Ascending aorta (tissue), 2 donors: ENCODE results near the gene RXRA. TPM values are rescaled to one million over a fixed set of nuclear protein-coding genes. Genes with fewer than 3 reads are reported as not detected.

Experiments used
- DNase-seq, 2 donors: peaks; one replicate each; pipeline ENCODE4 v3.0.0-alpha.2; 2019; ENCODE audit warnings: low spot score in 2 of 2
- H3K27ac ChIP-seq, 2 donors: fragments of 200-600 bp; sonication (generic); one replicate each; pipeline ENCODE4 v1.5.1; 2016 to 2017; ENCODE audit warnings: mild to moderate bottlenecking in 1 of 2
- H3K27me3 ChIP-seq: fragments of 200-600 bp; sonication (generic); one replicate; pipeline ENCODE4 v1.5.1; 2017
- H3K36me3 ChIP-seq, 2 donors: fragments of 200-600 bp; sonication (generic); one replicate each; pipeline ENCODE4 v1.5.1; 2016
- H3K4me1 ChIP-seq, 2 donors: fragments of 200-600 bp; sonication (generic); one replicate each; pipeline ENCODE4 v1.5.1; 2016 to 2017; ENCODE audit warnings: mild to moderate bottlenecking in 1 of 2
- H3K4me3 ChIP-seq, 2 donors: fragments of 200-600 bp; sonication (generic); one replicate each; pipeline ENCODE4 v1.5.1; 2016 to 2017; ENCODE audit warnings: mild to moderate bottlenecking in 1 of 2
- H3K9me3 ChIP-seq, 2 donors: fragments of 200-600 bp; sonication (generic); one replicate each; pipeline ENCODE4 v1.5.1; 2016
- intact Hi-C: fragments of 100-400 bp; cut with DNase I; formaldehyde crosslinking; loops from one replicate; pipeline ENCODE4 v1.15.1; 2023
- total RNA-seq: library from RNA; depleted of rRNA; stranded (reverse); fragments of >200 nt; gene quantifications from one replicate; pipeline ENCODE4 v1.1.0, GENCODE V29; 2016
- TF ChIP-seq, protein P1 (sequence below), 3 experiments: fragments of 200-600 bp in 2 of 3; fragments of 450-650 bp in 1 of 3; sonication (generic) in 2 of 3; IDR thresholded peaks; one replicate each; pipeline ENCODE4 v1.5.1; 2016 to 2019; ENCODE audit warnings: antibody characterized with exemption in 3 of 3, mild to moderate bottlenecking in 1 of 3, moderate library complexity in 1 of 3

Gene RXRA
- total RNA-seq, 1 donor from 2014 or later = 64.1 TPM

DNA sequence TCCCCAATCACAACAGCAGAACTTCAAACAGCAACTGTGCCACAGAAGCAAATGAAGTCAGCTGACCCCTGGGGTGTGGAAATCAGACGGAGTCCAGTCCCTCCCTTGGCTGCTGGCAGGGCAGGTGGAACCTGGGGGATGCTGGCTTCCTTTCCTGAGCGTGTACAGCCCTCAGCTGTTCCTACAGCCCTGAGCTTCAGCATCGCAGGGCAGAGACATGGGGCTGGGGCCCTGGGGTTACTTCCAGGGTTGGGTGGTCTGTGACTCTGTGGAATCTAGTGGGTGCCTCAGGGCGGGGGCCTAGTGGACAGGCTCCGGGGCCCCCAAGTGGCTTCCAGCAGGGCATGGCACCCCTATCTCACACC is 7.3 kb upstream of the RXRA start:
- Histone ChIP-seq H3K36me3 (no peaks in the 10 kb centered on the region), H3K27me3 (no peaks in the 10 kb centered on the region), H3K4me1 (peaks cover 0 to 20% of the 10 kb centered on the region in 2 donors), H3K9me3 (no peaks in the 10 kb centered on the region), H3K4me3 (no peak overlapping the region), H3K27ac (no peak overlapping the region)
- intact Hi-C loops = no loop called here
- DNase-seq = no peak
- TF ChIP-seq, protein P1, sequence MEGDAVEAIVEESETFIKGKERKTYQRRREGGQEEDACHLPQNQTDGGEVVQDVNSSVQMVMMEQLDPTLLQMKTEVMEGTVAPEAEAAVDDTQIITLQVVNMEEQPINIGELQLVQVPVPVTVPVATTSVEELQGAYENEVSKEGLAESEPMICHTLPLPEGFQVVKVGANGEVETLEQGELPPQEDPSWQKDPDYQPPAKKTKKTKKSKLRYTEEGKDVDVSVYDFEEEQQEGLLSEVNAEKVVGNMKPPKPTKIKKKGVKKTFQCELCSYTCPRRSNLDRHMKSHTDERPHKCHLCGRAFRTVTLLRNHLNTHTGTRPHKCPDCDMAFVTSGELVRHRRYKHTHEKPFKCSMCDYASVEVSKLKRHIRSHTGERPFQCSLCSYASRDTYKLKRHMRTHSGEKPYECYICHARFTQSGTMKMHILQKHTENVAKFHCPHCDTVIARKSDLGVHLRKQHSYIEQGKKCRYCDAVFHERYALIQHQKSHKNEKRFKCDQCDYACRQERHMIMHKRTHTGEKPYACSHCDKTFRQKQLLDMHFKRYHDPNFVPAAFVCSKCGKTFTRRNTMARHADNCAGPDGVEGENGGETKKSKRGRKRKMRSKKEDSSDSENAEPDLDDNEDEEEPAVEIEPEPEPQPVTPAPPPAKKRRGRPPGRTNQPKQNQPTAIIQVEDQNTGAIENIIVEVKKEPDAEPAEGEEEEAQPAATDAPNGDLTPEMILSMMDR (IDR thresholded peaks at IDR 0.05) = no peak

DNA sequence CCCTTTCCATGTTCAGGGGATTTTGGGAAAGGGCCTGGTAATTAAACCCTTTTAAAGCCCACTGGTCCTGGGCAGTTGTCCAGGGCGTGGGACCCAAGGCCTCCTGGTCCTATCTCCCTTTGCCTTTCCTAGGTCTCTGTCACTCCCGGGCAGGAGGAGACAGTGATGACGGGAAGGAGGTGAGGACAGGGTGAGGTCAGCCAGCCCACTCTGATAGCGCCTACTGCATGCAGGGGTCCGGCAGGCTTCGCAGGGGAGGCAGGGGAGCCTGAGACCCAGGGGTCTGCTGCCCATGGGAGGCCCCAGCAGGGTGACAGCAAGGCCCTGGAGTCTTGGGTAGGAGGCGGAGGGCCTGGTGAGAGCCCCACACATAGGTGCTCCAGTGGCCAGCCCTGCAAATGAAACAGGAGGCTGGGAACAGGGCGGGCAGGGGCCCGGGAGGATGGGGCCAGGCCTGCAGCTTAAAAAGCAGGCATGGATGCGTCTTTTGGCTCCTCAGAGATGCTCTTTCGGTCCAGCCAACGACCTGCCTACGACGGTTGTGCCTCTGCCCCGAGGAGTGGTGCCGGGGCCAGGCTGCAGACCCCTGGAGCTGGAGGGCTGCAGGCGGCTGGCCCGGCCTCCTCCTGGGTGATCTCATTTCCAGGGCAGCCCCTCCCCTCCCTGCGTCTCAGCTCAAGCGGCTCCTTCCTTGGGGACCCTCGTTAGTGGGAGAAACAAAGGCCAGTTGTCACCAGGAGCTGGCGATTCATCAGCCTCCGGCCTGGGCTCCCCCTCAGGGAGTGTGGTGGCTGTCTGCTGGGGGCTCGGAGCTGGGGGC is 6.7 kb upstream of the RXRA start:
- TF ChIP-seq, protein P1 (IDR thresholded peaks at IDR 0.05) = no peak
- intact Hi-C loops = no loop called here
- Histone ChIP-seq H3K27me3 (no peaks in the 10 kb centered on the region), H3K36me3 (no peaks in the 10 kb centered on the region), H3K27ac (no peak overlapping the region), H3K4me3 (no peak overlapping the region), H3K4me1 (peaks cover 0 to 26% of the 10 kb centered on the region in 2 donors), H3K9me3 (no peaks in the 10 kb centered on the region)
- DNase-seq = peak in 1 of 2 donors; percentile 4

- peak in 1 of 2 donors; percentile 6 for DNase-seq
- no peak overlapping the region for H3K27ac ChIP-seq
- TF ChIP-seq, protein P1 (IDR thresholded peaks at IDR 0.05) = no peak
- H3K27me3 ChIP-seq = no peaks in the 10 kb centered on the region
- no peak overlapping the region for H3K4me3 ChIP-seq
- H3K36me3 ChIP-seq = no peaks in the 10 kb centered on the region
- peaks cover 0 to 34% of the 10 kb centered on the region in 2 donors for H3K4me1 ChIP-seq
- H3K9me3 ChIP-seq = no peaks in the 10 kb centered on the region
- intact Hi-C loops = no loop called here
Observed at GRCh38 chr9:134320126-134320867, 6.0 kb upstream of the RXRA start.

DNA sequence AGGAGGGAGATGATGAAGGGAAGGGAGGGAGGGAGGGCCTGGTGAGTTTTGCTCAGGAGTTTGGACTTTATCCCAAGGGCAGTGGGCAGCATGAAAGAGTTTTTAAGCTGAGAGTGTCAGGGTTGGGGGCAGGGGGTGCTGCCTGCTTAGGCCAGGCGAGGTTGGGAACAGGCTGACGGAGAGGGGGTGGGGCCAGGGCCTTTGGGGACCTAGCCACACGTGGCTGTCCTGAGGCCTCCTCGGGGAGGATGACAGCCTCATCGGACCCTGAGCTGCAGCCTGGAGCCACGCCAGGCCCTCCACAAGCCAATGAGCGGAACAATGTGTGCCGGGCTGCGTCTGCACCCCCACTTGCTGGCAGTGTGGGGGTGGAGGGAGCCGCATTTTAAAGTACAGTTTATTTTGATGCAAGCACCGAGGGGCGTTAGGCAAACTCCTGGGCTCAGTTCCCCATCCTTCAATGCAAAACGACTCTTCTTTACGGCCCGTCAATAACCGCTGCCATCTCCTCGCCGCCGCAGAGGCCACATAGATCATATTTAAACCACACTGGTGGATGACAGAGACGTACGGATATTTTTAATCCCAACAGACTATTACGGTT is 5.3 kb upstream of the RXRA start:
- Histone ChIP-seq H3K9me3 (no peaks in the 10 kb centered on the region), H3K4me1 (peaks cover 0 to 34% of the 10 kb centered on the region in 2 donors), H3K36me3 (no peaks in the 10 kb centered on the region), H3K4me3 (no peak overlapping the region), H3K27ac (no peak overlapping the region), H3K27me3 (no peaks in the 10 kb centered on the region)
- peak in 1 of 2 donors; percentile 5 for DNase-seq
- TF ChIP-seq, protein P1 (IDR thresholded peaks at IDR 0.05) = no peak
- intact Hi-C loops = no loop called here

GRCh38 chr9:134321531-134321930 is 4.7 kb upstream of the RXRA start:
- Histone ChIP-seq H3K9me3 (no peaks in the 10 kb centered on the region), H3K27me3 (no peaks in the 10 kb centered on the region), H3K36me3 (no peaks in the 10 kb centered on the region), H3K27ac (no peak overlapping the region), H3K4me3 (no peak overlapping the region), H3K4me1 (peaks cover 0 to 32% of the 10 kb centered on the region in 2 donors)
- intact Hi-C loops = no loop called here
- TF ChIP-seq, protein P1 (IDR thresholded peaks at IDR 0.05) = no peak
- peak in 1 of 2 donors; percentile 1 for DNase-seq
